Kidney glomerular epithelial cell (primary cell): ENCODE results near the gene PNPLA4.
A peak's percentile ranks its signal among the peaks of the same experiment; 100 is the strongest.

Experiments
- DNase-seq: peaks from one replicate; lab custom pipeline; 2025; lab: John Stamatoyannopoulos, UW

PNPLA4 gene, protein sequence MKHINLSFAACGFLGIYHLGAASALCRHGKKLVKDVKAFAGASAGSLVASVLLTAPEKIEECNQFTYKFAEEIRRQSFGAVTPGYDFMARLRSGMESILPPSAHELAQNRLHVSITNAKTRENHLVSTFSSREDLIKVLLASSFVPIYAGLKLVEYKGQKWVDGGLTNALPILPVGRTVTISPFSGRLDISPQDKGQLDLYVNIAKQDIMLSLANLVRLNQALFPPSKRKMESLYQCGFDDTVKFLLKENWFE

DNA sequence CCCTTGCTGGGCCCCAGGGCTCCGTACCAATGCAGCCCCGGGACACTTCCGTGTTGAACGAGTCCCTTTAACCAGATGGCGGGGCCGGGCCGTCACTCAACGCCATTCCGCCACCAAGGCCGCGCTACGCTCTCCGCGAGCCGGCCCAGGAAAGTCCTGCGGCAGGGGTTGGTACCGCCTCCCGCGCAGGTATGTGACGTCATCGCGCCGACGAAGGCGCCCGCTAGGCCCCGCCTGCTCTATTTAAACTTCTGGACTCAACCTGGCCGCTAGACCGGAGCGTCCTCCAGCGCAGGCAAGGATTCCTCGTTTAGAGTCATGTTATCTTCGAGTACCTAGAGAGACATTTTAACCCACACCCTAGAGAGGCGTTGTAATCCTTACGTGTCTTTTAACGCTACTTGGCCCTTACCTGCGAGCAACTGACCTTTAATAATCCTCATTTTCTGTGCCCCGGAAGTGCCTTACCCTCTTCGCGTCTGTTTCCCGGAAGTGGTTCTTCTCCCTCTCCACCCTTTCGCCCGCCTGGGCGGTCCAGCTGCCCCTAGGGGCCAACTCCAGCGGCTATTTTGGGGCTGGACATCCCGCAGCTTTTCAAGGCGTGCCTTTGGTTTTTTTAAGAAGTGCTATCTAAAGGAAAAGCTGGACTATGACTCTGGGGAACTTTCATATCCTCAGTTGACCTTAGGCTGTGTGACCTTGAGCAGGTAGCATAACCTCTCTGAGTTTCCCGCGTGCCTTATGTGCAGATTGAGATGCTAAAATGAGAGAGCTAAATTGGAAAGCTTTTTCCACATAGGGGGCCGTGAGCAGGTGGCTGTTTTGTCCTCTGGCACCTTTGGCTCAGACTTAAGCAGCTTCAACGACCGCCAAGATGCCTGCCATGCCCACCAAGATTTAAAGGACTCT is at the start of gene PNPLA4:
Gene PNPLA4 (minus strand): TSS at position 155 of the 909 bp plus-strand sequence. CDS start 1,294 bp downstream, outside the sequence.
- DNase-seq, result peak; percentile 68

DNA sequence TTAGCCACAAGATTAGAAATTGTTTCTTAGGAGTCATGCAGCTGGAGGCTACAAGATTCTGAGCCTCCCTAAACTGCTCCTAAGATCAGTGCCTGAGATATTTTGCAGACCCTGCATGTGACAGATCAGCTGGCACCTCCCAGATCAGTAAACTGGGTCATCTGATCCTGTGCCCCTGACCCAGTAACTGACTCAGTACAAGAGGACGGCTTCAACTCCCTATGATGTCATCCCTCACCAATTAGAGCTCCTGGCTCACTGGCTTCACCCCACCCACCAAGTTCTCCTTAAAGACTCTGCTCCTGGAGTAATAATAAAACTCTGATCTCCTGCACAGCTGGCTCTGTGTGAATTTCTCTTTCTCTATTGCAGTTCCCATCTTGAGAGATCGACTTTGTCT is 45.4 kb upstream of the PNPLA4 start:
- no peak for DNase-seq

DNA sequence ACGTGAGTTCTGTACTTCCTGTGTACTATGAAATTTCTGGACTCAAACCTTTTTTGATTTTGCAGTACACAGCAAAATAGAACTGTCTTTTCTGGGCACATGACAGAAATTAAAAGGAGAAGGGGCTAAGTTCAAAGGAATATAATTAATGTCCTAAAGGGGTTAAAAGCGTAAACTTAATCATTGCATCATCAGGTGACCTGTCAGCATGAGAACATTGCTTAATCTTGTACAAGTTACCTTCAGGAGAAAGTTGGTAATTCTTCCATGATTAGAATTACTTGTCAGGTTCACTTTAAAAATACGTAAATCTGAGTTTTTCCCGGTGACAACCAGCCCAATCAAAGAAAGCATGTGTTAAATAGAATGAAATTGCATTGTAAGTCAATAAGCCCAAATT is 43.2 kb upstream of the PNPLA4 start:
- no peak for DNase-seq

DNA sequence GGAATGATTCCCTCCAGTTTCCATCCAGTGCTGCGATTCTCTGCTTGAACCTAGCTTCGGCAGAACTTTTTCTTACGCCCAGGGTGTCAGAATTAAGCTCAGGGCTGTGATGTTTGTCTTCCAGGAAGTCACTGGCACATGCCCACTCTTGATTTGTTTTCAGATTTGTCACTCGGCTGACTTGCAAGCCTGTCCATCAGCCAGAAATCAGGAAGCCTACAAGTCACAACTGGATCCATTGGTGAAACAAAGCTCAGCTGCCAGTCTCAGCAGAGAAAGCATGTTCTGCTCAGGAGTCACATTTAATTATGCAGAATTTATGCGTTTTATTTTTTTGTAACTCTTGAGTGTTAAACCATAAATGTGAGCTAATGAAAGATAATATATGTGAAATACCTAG is 38.2 kb upstream of the PNPLA4 start:
- DNase-seq, result no peak

DNA sequence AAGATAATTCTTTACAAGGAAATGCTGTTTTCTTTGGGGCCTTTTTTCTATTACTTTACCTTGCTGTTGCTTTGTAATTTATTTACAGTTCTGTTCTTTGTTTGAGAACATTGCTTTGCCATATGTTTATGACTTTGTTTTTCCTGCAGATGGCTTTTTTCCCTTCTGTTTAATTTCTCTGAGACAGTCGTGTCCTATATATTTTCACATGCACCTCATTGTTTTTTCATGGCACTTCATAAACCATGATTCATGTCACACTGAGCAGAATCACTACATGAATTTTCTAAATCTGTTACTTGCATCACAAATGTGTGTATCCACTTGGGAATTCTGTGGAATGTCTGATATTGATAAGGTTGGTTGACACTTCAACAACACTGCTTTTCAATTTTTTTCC is 33.0 kb upstream of the PNPLA4 start:
- no peak for DNase-seq

DNA sequence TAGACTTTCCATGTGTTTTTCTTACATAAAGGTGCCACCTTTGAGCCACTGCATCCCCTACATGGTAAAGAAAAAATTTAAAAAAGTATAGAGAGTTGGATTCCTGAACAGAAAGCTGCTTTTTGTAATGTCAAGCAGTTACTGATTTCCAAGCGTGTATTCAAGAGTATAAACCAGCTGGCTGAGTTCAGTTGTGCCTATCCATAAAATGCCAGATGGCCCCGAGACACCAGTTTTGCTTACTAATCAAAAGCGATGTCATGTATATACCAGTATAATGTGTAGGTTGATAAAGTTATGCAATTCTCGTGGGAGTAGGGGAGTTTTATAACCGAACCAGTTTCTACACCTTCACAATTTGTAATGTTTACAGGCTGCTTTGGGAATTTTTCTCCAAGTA is 26.2 kb upstream of the PNPLA4 start:
- no peak for DNase-seq

DNA sequence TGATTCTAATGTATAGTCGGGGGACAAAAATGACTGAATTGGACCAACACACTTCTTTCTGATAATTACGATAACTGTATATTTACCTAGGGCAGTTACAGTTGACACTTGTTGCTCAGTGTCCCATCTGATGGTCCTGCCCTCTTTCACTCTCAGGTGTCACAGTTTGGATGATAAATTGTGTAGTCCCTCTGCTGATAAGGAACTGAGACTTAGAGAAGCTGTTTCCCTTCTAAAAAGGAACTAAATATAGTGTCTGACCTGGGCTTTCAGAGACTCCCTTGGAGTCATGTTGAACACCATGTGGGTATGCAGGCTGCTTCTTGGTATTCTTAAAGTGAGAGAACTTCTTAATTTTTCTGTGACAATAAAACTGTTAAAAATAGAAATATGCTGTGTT is 23.7 kb upstream of the PNPLA4 start:
- DNase-seq, result no peak

DNA sequence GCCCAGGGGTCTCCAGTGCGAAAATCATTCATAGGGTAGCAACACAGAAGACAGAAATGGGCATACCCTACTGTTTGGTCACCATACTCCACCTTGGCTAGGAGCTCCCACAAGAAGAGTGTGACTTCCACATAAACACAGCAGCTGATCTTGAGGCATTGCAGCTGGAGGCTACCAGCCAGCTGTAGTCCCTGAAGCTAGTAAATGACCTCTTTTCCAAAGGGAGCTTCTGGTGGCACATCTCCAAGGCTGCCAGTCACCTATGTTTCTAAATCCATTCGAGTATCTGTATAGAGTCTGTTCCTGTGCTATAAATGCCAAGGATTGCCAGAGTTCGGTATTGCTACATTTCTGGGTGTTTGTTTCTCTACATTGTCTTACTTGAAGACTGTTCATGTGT is 21.3 kb upstream of the PNPLA4 start:
- DNase-seq, result no peak

DNA sequence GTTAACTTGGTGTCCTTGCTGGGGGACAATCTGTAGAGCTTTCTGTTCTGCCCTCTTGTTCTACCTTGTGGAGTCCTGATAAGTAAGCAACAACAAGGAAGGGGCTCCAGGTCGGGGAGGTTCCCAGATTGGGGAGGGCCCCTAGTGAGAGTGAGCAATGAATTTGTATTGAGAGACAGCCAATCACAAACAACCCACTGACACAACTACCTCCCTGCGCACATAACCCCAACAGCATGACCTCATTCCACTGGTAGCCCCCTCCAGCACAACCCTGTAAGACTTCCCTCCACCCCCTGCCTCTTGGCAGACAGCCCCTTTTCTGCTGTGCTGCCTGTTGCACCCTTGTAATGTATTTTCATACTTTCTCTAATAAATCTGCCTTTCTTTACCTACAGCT is 19.7 kb upstream of the PNPLA4 start:
- no peak for DNase-seq

DNA sequence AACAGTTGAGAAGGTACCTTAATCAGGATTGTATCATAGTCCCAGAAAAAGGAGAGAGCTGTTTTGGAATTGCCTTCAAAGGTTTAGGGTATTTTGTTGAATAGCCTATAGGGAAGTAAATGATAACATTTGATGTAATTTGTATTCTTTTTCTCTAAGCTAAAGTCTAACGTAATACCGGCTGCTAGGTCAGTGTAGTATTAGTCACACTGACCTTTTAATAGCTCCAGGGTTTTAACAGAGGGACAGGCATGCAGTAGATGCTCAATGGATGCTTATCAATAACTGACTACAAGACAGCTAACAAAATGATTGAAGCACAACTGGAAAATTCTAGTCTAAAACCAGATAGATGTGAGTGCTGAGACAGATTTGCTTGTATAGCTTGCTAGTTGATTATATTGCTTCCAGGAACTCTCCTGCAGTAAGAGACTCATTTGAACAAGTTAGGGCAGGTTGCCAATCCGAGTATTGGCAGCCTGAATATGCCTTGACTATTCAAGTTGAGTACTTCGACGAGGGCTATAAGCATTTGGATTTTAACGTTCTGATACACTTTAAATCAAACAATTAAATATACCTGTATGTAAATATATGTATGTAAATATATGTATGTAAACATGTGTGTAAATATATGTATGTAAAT is 16.5 kb upstream of the PNPLA4 start:
- DNase-seq, result no peak

DNA sequence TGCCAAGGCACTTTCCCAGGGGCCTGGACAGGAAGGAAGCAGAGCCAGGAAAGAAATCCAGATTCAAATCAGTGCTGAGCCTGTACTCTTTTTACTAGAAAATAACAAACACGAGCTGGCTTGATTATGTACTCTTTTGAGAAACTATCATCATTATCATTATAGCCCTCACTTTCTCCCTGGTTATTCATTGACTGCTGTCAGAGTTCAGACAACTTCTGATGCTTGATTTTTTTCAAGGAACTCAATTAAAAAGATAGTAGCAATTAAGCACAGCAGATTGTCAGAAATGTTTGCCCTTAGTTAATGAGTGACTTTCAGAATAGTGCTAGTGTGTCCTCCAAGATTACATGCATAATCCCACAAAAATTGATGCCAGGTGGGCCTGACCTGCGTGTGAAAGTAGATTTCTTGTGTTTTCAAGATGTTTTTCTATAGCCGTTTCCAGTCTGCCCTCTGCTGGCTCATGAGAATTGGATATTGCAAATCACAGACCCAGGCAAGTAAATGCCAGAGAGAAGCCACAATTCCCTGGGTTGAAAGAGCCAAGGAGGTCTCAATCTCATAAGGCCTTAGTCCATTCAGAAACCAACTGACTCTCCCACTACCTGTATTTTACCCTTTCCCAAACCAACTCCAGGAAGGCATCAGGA is 14.3 kb upstream of the PNPLA4 start:
- no peak for DNase-seq

DNA sequence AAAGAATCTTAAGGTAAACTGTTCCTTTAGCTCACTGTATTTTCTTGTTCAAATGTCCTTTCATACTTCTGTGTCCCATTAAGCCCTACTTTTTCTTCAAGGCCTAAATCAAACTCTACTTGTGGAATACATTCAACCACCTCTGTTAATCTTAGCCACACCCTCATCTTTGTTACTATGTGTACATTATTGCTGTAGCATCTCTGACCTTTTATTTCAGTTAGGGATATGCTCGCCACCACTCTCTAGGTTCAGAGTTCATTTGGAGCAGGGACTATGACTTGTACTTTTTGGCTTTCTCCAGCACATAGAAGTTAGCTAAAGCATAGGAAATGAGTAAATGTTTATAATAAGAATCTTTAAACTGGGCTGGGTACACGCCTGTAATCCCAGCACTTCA is 6.8 kb upstream of the PNPLA4 start:
- DNase-seq, result no peak

DNA sequence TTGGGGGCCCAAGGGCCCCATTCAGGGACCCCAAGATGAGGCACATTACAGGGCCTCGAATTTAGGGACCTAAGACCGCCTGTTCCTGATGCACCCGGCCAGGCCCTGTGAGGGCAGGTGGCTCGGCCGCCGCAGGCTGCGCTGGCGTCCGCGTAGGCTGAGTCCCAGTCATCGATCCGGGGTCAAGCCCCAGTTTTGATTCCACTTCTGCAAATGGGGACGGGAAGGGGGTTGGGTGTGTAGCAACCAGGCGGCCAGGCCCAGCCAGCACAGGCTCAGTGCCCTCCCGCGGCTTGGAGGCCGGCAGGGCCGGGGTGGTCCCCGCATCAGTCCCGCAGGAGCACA is 327 bp downstream of the PNPLA4 start:
- no peak for DNase-seq

DNA sequence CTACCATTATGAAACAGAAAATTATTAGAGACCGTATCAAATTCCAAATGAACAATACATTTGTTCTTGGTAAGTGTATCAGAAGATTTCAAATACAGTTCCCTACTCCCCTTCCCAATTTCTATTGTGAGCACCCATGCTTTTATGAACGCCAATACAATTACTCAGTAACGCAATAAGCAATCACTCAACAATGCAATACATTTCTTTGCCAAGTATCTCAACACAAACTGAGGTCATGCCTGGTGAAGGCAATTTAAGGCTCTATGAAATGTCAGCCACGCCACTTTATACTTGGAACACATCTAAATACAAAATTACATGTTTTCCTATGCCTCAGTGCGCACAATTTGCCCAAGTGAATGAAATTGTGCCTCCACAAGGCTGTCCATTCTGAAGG is 712 bp downstream of the PNPLA4 start:
- DNase-seq, result no peak

DNA sequence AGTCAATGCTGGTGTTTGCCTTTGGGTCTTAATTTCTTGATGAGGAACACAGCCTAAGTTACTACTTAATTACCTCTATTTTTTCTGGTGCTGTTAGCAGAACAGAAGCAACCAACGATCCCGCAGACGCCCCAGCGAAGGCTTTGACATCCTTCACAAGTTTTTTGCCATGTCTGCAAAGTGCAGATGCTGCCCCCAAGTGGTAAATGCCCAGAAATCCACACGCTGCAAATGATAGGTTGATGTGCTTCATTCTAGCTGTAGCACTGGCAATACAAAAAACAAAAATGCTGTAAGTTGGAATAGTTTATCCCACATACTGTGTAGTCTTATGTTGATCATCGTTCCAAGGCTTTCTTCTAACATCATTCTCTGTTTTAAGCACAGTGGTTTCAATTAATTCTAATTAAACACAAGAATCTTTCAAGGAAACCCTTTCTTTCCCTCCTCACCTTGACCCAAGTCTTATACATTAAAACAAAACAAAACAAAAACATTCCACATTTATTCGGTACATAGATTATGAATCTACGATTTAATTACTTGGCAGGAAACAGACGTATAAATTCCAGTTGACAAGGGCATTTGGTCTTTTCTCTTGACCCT is 1.2 kb downstream of the PNPLA4 start:
- DNase-seq, result peak; percentile 30

DNA sequence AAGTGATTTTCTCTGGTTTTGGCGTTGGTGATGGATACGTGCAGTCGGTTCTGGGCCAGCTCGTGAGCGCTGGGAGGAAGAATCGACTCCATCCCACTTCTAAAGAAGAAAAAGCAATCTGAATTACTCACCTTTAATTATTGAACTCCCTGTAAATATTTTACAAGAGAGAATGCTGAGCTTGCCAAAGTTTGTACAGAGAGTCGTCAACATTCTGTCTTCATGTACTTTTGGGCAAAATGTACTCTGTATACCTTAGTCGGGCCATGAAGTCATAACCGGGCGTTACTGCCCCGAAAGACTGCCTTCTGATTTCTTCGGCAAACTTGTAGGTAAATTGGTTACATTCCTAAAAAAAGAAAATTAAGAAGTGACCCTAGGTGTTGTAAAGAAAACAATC is 5.5 kb downstream of the PNPLA4 start:
- no peak for DNase-seq

DNA sequence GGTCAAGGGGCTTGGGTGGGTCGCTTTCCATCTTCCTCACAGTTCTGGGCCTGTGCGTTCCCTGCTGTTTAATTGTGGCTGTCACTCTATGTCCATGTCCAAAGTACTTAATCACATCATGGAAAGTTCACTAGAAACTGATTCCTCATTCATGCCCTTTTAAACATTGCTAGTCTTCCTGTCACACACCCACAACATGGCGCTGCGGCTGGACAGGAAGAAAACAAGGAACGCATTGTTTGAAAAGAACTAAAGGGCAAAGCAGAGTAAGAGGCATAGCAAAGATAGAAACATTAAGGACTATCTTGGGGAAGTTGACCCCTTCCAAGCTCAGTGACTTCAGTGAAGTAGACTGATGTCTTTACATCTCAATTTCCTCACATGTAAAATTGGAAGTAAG is 18.4 kb downstream of the PNPLA4 start:
- DNase-seq, result no peak

DNA sequence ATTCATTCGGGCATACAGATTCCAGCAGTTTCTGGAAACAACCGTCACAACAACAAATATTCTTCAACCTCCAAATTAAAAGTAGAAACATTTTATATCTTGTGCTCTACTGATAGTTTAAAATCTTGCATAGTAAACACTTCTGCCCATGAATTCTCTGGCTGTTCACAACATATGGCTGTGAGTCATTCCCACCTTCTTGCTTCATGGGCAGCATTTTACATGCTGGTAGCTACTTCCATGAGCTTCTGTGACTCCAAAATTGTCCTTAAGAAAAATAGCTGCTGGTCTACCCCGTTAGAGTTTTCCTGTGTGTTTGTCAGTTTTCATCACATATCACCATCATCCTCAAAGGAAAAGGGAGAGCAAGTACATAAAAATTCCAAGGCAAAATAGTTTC is 22.7 kb downstream of the PNPLA4 start:
- DNase-seq, result no peak

DNA sequence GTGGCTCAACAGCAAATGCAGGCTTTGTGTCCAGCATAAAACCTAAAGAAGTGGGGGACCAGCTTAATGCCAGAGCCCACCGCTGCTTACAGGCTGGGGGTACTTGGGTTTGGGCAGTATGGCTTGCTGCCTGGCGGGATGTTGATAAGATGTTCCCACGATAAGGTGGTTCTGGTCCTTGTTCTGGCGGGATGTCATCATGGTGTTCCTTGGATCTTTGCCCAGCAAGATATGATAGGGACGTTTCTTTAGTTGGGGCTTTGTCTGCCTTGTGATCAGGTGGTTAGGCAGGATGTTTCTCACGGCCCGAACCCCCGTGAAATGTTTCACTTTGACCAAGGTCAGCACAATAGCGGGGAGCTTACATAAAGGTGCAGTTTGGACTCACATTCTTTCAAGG is 35.3 kb downstream of the PNPLA4 start:
- no peak for DNase-seq

DNA sequence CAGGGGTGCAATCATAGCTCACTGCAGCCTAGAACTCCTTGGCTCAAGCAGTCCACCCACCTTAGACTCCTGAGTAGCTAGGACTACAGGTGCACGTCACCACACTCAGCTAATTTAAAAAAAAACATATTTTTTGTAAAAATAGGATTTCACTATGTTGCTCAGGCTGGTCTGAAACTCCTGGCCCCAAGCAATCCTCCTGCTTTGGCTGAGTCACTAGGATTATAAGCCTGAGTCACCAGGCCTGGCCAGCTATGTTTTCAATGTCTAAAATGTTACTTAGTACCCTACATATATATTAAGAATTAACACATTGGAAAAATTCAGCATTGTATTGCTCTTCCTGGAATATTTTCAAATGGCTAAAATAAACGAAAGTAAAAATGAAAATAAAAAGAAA is 37.5 kb downstream of the PNPLA4 start:
- DNase-seq, result no peak

DNA sequence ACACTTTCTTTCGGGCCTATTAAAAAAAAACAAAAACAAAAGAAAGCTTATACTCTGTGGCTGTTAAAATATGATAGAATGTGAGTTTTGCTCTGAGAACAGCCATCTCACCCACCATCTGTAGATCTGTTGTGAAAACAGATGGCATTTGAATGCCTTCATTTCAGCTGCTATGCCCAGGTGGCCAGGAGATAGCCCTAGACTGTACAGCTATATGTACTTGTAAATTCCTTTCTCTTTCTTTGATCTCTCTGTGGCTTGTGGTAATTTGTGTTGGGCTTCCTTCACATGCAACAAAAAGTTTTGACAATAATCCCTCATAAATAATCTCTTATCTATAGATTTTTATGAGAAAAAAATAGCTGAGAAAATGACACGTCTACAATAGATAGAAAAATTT is 38.1 kb downstream of the PNPLA4 start:
- no peak for DNase-seq

DNA sequence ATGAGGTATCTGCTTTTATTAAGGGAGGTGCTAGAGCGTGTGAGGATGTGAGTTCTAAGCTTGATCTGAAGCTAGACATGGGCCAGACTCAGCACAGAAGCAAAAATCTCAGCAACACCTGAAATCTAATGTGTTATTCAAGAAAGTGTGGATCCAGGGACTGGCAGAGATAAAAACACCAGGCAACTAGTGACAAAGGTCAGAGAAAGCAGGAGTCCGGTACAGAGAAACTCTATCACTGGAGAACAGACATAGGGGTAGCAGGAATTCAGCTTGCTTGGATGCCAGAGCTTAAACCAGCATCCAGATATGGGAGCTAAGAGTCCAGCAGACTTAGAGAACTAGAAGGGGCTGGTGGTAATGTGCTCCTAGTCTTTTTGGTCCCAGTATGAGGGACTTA is 50.3 kb downstream of the PNPLA4 start:
- no peak for DNase-seq
